ENCODE data around the gene PFDN6. TPM values are rescaled to one million over a fixed set of nuclear protein-coding genes. Genes with fewer than 3 reads are reported as not detected.

Gene PFDN6
- total RNA-seq, 1 experiment from 2014 or later, result 90.5 TPM

DNA sequence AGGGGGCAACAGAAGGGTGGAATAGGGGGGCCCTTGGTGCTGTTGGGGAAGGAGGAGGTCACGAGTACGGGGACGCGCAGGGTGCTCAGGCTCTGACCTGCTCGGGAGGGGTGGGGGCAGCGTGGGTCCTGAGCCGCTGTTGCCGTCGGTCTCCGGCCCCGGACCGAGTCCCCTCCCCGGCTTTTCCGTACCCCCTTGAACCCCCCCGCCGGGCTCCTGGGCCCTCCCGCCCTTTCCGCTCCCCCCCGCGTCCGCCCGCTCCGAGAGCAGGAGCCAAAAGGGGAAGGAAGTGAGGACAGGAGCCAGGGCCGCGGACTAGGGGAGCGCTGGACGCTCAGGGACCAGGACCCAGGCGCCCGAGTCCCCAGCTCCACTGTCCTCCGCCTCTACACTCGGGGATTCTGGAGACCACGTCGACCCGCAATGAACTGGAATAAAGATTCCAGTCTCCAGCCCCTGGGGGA lies 9.4 kb downstream of the PFDN6 start, which contains the start of gene RGL2 (continued):
- TF ChIP-seq, protein P1, sequence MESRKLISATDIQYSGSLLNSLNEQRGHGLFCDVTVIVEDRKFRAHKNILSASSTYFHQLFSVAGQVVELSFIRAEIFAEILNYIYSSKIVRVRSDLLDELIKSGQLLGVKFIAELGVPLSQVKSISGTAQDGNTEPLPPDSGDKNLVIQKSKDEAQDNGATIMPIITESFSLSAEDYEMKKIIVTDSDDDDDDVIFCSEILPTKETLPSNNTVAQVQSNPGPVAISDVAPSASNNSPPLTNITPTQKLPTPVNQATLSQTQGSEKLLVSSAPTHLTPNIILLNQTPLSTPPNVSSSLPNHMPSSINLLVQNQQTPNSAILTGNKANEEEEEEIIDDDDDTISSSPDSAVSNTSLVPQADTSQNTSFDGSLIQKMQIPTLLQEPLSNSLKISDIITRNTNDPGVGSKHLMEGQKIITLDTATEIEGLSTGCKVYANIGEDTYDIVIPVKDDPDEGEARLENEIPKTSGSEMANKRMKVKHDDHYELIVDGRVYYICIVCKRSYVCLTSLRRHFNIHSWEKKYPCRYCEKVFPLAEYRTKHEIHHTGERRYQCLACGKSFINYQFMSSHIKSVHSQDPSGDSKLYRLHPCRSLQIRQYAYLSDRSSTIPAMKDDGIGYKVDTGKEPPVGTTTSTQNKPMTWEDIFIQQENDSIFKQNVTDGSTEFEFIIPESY (IDR thresholded peaks at IDR 0.05; ENCODE audit: extremely low read depth, insufficient replicate concordance, low read length), result no peak

DNA sequence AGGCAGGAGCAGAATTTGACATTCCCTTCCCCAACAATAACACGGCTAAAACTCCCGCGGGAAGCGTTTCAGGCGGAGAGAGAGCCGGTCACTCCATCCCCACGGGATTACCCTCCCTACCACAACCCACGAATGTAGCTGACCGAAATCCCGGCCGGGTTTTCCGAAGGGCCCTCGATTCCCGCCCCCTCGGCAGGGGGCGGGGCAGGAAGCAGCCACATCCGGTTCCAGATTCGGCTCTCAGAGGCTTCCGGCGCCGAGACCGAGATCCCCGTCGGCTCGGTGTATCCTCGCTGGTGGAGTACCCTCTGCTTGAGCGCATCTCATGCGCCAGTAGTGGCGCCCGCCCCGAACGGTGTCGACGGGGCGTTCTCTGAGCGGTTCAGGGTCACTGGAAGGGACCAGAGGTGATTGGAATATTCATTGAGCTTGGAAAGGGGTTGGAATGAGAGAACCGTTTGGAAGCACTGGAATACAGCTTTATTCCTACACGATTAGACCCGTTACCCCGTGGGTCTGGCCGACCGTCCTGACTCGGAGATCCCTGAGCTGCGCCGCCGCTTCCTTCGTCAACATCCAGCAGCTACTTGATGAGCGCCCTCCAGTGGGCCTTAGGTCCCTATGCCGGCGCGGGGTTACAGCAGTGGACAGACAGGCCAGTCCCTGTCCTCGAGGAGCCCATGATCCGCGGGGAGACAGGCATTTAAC lies 10.0 kb downstream of the PFDN6 start:
- Histone ChIP-seq H3K27ac (ENCODE audit: low read depth, low read length) (peak overlapping the region; percentile 96), H3K27me3 (ENCODE audit: insufficient read depth, low read length) (no peaks in the 10 kb centered on the region), H3K79me2 (ENCODE audit: insufficient read depth, low read length) (peaks cover 21% of the 10 kb centered on the region), H3K9ac (ENCODE audit: low read length) (peak overlapping the region; percentile 84), H3K9me2 (ENCODE audit: insufficient read depth) (no peaks in the 10 kb centered on the region), H3K9me3 (ENCODE audit: control insufficient read depth in 1 of 2, insufficient read depth in 1 of 2, low read depth in 1 of 2, low read length in 2 of 2) (no peaks in the 10 kb centered on the region), H3K4me2 (ENCODE audit: low read length) (peak overlapping the region; percentile 100), H4K20me1 (ENCODE audit: insufficient read depth) (no peaks in the 10 kb centered on the region), H3K4me3 (replicated peaks in 1 of 2; ENCODE audit: low read depth in 1 of 2, low read length in 2 of 2) (peak overlapping the region; percentile 76 to 85), H3K4me1 (ENCODE audit: control insufficient read depth in 1 of 2, insufficient read depth in 2 of 2, low read length in 2 of 2) (peaks cover 6 to 26% of the 10 kb centered on the region in 2 experiments; a peak in 3 of 4 replicates), H2AFZ (ENCODE audit: low read depth, low read length, poor library complexity, severe bottlenecking) (no peak overlapping the region), H3K36me3 (ENCODE audit: control insufficient read depth in 1 of 2, insufficient read depth in 2 of 2, low read length in 2 of 2) (peaks cover 8 to 9% of the 10 kb centered on the region in 2 experiments; a peak in 3 of 4 replicates)
- ChIA-PET CTCF (interaction anchor here (0.9 to 1.6 kb wide), 6 partner anchors 10 to 139 kb away, joined by 3 to 11 read pairs (median 6); partner anchors contain the start of genes B3GALT4, PFDN6, WDR46 and ZBTB22), POLR2A (interaction anchor here (0.8 to 1.6 kb wide), 8 partner anchors 9 to 155 kb away, joined by 3 to 13 read pairs (median 4); partner anchors contain the start of genes B3GALT4, PFDN6, RPS18 and VPS52), RAD21 (ENCODE audit: low non-redundant PET in 1 of 2, low total read pairs in 2 of 2, uncharacterized antibody in 2 of 2, unreplicated experiment in 2 of 2) (interaction anchor here in 1 of 2 experiments (0.8 kb wide), 1 partner anchor 19 kb away, joined by 3 read pairs; the partner anchor contains the start of gene ZBTB22)
- intact Hi-C loops (cut with micrococcal nuclease), result loop anchor here (2.0 to 5.0 kb wide), 3 partner anchors 15 to 128 kb away; partner anchors contain the start of genes PHF1 and TAPBP
- peak; percentile 65 for ATAC-seq
- BruUV-seq (replicated peaks), result TSS peak; percentile 88
- DNase-seq (ENCODE audit: low read depth, low spot score), result peak; percentile 80
- TF ChIP-seq POLR2AphosphoS5 (IDR thresholded peaks at IDR 0.05; ENCODE audit: low read depth, low read length) (peak; percentile 92), JUND (IDR thresholded peaks at IDR 0.05) (no peak), CEBPB (IDR thresholded peaks at IDR 0.05; ENCODE audit: low read depth) (no peak), EZH2 (IDR thresholded peaks at IDR 0.05) (no peak), POLR2A (IDR thresholded peaks at IDR 0.05; ENCODE audit: borderline replicate concordance, extremely low read depth, insufficient read depth, insufficient read length) (peak; percentile 80), ZNF274 (IDR thresholded peaks at IDR 0.05; ENCODE audit: low read depth, low read length) (no peak), SIN3A (IDR thresholded peaks at IDR 0.05; ENCODE audit: low read depth) (no peak), ZFX (IDR thresholded peaks at IDR 0.05) (no peak), FOSL1 (IDR thresholded peaks at IDR 0.05; ENCODE audit: low read depth) (no peak), SRF (IDR thresholded peaks at IDR 0.05; ENCODE audit: low read depth) (no peak), TCF7L2 (IDR thresholded peaks at IDR 0.05; ENCODE audit: borderline replicate concordance, extremely low read depth, insufficient read depth, insufficient read length) (no peak), EGR1 (IDR thresholded peaks at IDR 0.05; ENCODE audit: low read depth) (no peak), SP1 (IDR thresholded peaks at IDR 0.05; ENCODE audit: low read depth) (no peak), CBX3 (IDR thresholded peaks at IDR 0.05; ENCODE audit: low read depth) (no peak), ELF1 (IDR thresholded peaks at IDR 0.05; ENCODE audit: borderline replicate concordance, low read depth) (no peak), EZH2phosphoT487 (IDR thresholded peaks at IDR 0.05; ENCODE audit: borderline replicate concordance) (no peak)
- TF ChIP-seq, protein P1 (IDR thresholded peaks at IDR 0.05; ENCODE audit: extremely low read depth, insufficient replicate concordance, low read length), result no peak
- TF ChIP-seq, protein P2, sequence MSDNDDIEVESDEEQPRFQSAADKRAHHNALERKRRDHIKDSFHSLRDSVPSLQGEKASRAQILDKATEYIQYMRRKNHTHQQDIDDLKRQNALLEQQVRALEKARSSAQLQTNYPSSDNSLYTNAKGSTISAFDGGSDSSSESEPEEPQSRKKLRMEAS (IDR thresholded peaks at IDR 0.05), result no peak
- TF ChIP-seq, protein P3, sequence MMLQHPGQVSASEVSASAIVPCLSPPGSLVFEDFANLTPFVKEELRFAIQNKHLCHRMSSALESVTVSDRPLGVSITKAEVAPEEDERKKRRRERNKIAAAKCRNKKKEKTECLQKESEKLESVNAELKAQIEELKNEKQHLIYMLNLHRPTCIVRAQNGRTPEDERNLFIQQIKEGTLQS (IDR thresholded peaks at IDR 0.05), result no peak
